Subcutaneous adipose tissue (tissue), 4 donors: ENCODE data around the gene EEF2. TPM values are rescaled to one million over a fixed set of nuclear protein-coding genes. Genes with fewer than 3 reads are reported as not detected.

Source experiments
- total RNA-seq, 4 donors: library from RNA; depleted of rRNA; stranded (reverse); fragments of >200 nt; gene quantifications; one replicate each; pipeline ENCODE4 v1.1.0, GENCODE V29; 2016
- TF ChIP-seq, protein P1 (sequence below): fragments of 450-650 bp; IDR thresholded peaks from one replicate; pipeline ENCODE4 v1.5.1; 2016; ENCODE audit warnings: low read depth, mild to moderate bottlenecking, control low read depth, antibody characterized with exemption, moderate library complexity

Gene EEF2
- total RNA-seq, 4 donors from 2014 or later = 784 to 3,342 (median 1,545) TPM

DNA sequence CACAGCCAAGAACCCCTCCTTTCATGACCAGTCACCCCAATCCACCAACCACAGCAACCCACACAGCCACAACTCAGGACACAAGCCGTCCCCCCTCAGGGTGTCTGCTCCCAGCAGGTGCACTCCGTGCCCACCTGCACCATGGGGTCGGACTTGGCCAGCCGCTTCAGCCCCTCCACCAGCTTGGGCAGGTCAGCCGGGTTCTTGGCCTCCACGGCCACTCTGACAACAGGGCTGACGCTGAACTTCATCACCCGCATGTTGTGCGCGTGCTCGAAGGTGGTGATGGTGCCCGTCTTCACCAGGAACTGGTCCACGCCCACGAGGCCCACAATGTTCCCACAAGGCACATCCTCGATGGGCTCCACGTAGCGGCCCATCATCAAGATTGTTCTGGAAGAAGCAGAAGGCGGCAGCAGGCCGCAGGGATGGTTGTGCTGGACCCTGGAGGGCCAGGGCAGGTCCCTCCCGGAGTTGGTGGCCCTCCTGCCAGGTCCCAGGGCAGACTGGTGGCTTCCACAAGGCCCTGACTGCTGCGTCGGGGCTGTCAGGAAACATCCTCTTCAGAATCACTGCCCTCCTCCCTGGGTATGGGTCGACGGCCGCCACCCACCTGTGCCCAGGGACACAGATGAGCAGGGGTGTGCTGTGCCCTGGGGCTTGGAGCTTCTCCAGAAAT lies 5.5 kb downstream of the EEF2 start:
- TF ChIP-seq, protein P1, sequence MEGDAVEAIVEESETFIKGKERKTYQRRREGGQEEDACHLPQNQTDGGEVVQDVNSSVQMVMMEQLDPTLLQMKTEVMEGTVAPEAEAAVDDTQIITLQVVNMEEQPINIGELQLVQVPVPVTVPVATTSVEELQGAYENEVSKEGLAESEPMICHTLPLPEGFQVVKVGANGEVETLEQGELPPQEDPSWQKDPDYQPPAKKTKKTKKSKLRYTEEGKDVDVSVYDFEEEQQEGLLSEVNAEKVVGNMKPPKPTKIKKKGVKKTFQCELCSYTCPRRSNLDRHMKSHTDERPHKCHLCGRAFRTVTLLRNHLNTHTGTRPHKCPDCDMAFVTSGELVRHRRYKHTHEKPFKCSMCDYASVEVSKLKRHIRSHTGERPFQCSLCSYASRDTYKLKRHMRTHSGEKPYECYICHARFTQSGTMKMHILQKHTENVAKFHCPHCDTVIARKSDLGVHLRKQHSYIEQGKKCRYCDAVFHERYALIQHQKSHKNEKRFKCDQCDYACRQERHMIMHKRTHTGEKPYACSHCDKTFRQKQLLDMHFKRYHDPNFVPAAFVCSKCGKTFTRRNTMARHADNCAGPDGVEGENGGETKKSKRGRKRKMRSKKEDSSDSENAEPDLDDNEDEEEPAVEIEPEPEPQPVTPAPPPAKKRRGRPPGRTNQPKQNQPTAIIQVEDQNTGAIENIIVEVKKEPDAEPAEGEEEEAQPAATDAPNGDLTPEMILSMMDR = no peak

GRCh38 chr19:3979289-3979673 lies 6.0 kb downstream of the EEF2 start:
- TF ChIP-seq, protein P1 = no peak

- TF ChIP-seq, protein P1 = no peak
Measured at GRCh38 chr19:3978145-3978544, 7.1 kb downstream of the EEF2 start.

- TF ChIP-seq, protein P1 = no peak
Measured at GRCh38 chr19:3977242-3978143, 7.8 kb downstream of the EEF2 start.

- TF ChIP-seq, protein P1 = no peak
Measured at GRCh38 chr19:3976495-3977241, 8.6 kb downstream of the EEF2 start.

- TF ChIP-seq, protein P1 = no peak
Measured at GRCh38 chr19:3975637-3976087, 9.6 kb downstream of the EEF2 start.
